Mesendoderm (in vitro differentiated cells): Measurements from ENCODE around the gene KCNB1.

Experiments
- DNase-seq: peaks from one replicate; pipeline ENCODE4 v3.0.0; 2013
- H2AK5ac ChIP-seq: 2 replicates; pipeline ENCODE4 v1.6.1; 2013; ENCODE audit warnings: low read length, inconsistent platforms
- H2BK120ac ChIP-seq: 2 replicates; pipeline ENCODE4 v1.6.1; 2013; ENCODE audit warnings: low read depth, mild to moderate bottlenecking, low read length, moderate library complexity, mixed read lengths
- H2BK15ac ChIP-seq: replicated peaks from 2 replicates; pipeline ENCODE4 v1.6.1; 2013; ENCODE audit warnings: low read depth, mild to moderate bottlenecking, moderate library complexity
- H2BK5ac ChIP-seq: 2 replicates; pipeline ENCODE4 v1.6.1; 2013; ENCODE audit warnings: low read length, inconsistent platforms
- H3K18ac ChIP-seq: 2 replicates; pipeline ENCODE4 v1.6.1; 2013; ENCODE audit warnings: mild to moderate bottlenecking, low read length, mixed read lengths
- H3K23ac ChIP-seq: one replicate; pipeline ENCODE4 v1.6.1; 2013; ENCODE audit warnings: low read length
- H3K27ac ChIP-seq: 2 replicates; pipeline ENCODE4 v1.5.1; 2013; ENCODE audit warnings: low read depth, mild to moderate bottlenecking, inconsistent platforms, low read length, moderate library complexity
- H3K27me3 ChIP-seq: 2 replicates; pipeline ENCODE4 v1.6.1; 2013; ENCODE audit warnings: low read length, control low read depth, mild to moderate bottlenecking, inconsistent platforms; ENCODE audit not compliant: insufficient read depth, poor library complexity
- H3K36me3 ChIP-seq: 2 replicates; pipeline ENCODE4 v1.6.1; 2013; ENCODE audit warnings: low read length, inconsistent platforms; ENCODE audit not compliant: control insufficient read depth, insufficient read depth
- H3K4ac ChIP-seq: one replicate; pipeline ENCODE4 v1.6.1; 2013; ENCODE audit warnings: low read depth, mild to moderate bottlenecking, low read length, moderate library complexity
- H3K4me1 ChIP-seq: 2 replicates; pipeline ENCODE4 v1.6.1; 2013; ENCODE audit warnings: low read depth, low read length, inconsistent platforms; ENCODE audit not compliant: control insufficient read depth
- H3K4me2 ChIP-seq: 2 replicates; pipeline ENCODE4 v1.6.1; 2013; ENCODE audit warnings: low read length
- H3K4me3 ChIP-seq: 2 replicates; pipeline ENCODE4 v1.5.1; 2013; ENCODE audit warnings: mild to moderate bottlenecking, low read length
- H3K56ac ChIP-seq: one replicate; pipeline ENCODE4 v1.6.1; 2013; ENCODE audit warnings: low read length
- H3K79me1 ChIP-seq: 2 replicates; pipeline ENCODE4 v1.6.1; 2013; ENCODE audit warnings: low read length, inconsistent platforms
- H3K79me2 ChIP-seq: 2 replicates; pipeline ENCODE4 v1.6.1; 2013; ENCODE audit warnings: mild to moderate bottlenecking, low read length; ENCODE audit not compliant: control insufficient read depth, insufficient read depth
- H3K9ac ChIP-seq: 2 replicates; pipeline ENCODE4 v1.6.1; 2013; ENCODE audit warnings: low read length, inconsistent platforms
- H4K5ac ChIP-seq: one replicate; pipeline ENCODE4 v1.6.1; 2013; ENCODE audit warnings: low read length
- H4K8ac ChIP-seq: one replicate; pipeline ENCODE4 v1.6.1; 2013; ENCODE audit warnings: low read depth, mild to moderate bottlenecking, control low read depth, low read length, moderate library complexity
- WGBS: extraction: QIAGEN DNeasy Blood & Tissue Kit; methylation state at CpG from one replicate; pipeline ENCODE4 v1.1.7; 2013; ENCODE audit warnings: low lambda C conversion rate, missing lambda C conversion rate; ENCODE audit not compliant: insufficient coverage; ENCODE audit errors: extremely low coverage; 5-methylcytosine and 5-hydroxymethylcytosine counted together

KCNB1 gene

DNA sequence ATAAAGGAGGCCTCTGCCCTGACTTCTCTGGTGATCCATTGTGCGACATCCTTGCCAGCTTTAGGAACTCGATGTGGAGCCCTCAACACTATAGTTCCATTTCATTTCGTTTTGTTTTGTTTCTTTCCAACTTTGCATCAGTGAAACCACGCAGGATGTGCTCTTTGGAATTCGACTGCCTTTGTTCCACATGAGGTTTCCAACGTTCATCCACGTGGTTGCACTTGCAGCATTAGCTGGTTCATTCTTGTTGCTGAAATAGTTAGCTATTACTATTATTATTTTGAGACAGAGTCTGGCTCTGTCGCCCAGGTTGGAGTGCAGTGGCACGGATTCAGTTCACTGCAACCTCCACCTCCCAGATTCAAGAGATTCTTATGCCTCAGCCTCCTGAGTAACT, 143.3 kb downstream of the KCNB1 start:
- Histone ChIP-seq H4K5ac (no peak overlapping the region), H3K4ac (no peak overlapping the region), H3K27ac (no peak overlapping the region), H2BK120ac (no peak overlapping the region), H3K9ac (no peak overlapping the region), H3K4me3 (no peak overlapping the region), H3K79me2 (no peaks in the 10 kb centered on the region), H3K27me3 (no peaks in the 10 kb centered on the region), H3K36me3 (no peaks in the 10 kb centered on the region), H3K18ac (no peak overlapping the region), H4K8ac (no peak overlapping the region), H3K79me1 (no peaks in the 10 kb centered on the region), H2AK5ac (no peak overlapping the region), H3K56ac (no peak overlapping the region), H2BK5ac (no peak overlapping the region), H2BK15ac (no peak overlapping the region), H3K23ac (no peak overlapping the region), H3K4me2 (no peak overlapping the region), H3K4me1 (no peaks in the 10 kb centered on the region)
- no CpG with 5 or more reads among the region's 9 CpGs for WGBS
- DNase-seq: no peak

DNA sequence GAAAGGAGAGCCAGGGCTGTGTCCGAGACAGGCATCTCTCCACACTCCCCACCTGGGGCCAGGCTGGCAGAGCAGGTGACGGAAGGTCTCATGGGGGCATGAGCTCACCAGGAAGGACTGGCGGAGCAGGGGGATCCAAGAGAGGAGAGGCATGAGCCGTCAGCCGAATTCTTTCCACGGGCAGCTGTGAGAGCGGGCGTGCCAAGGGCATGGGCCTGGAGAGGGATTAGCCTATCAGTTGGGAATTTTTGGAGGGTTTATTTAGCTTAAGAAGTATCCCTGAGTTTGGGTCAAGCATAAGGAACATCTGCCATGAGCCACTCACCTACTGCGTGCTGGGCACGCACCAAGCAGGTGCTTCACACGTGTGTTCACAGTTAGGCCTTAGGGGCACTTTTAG, 144.4 kb downstream of the KCNB1 start:
- no peak overlapping the region for H3K27ac ChIP-seq
- no peak overlapping the region for H3K4ac ChIP-seq
- H3K4me2 ChIP-seq: no peak overlapping the region
- WGBS: no CpG with 5 or more reads among the region's 11 CpGs
- H3K27me3 ChIP-seq: no peaks in the 10 kb centered on the region
- no peak overlapping the region for H4K8ac ChIP-seq
- no peak overlapping the region for H2AK5ac ChIP-seq
- no peak overlapping the region for H3K23ac ChIP-seq
- no peak overlapping the region for H2BK5ac ChIP-seq
- H3K79me1 ChIP-seq: no peaks in the 10 kb centered on the region
- H3K79me2 ChIP-seq: no peaks in the 10 kb centered on the region
- H3K4me1 ChIP-seq: no peaks in the 10 kb centered on the region
- H3K4me3 ChIP-seq: no peak overlapping the region
- H2BK120ac ChIP-seq: no peak overlapping the region
- H4K5ac ChIP-seq: no peak overlapping the region
- no peak overlapping the region for H2BK15ac ChIP-seq
- H3K36me3 ChIP-seq: no peaks in the 10 kb centered on the region
- DNase-seq: no peak
- H3K18ac ChIP-seq: no peak overlapping the region
- H3K9ac ChIP-seq: no peak overlapping the region
- H3K56ac ChIP-seq: no peak overlapping the region

DNA sequence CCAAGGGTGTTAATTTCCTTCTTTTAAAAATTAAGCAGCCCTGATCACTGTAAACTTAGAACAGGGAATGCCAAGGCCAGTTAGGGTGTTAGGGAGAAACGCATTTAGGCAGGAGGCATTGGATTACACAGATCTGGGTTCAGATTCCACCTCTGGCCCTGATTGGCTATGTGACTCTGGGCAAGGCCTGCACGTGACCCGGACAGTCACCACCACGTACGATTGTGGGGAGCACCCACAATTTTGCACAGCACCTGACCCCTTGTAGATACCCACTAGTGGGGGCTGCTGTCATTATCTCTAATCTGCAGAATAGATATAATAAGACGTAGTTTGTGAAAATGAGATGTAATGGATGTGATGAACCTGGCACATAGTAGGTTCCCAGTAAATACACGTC, 145.1 kb downstream of the KCNB1 start:
- no peak overlapping the region for H3K4me3 ChIP-seq
- WGBS: no CpG with 5 or more reads among the region's 7 CpGs
- H2BK5ac ChIP-seq: no peak overlapping the region
- H4K8ac ChIP-seq: no peak overlapping the region
- H3K9ac ChIP-seq: no peak overlapping the region
- H3K4me2 ChIP-seq: no peak overlapping the region
- no peak overlapping the region for H3K23ac ChIP-seq
- H2AK5ac ChIP-seq: no peak overlapping the region
- no peak overlapping the region for H3K27ac ChIP-seq
- no peak overlapping the region for H3K18ac ChIP-seq
- H2BK15ac ChIP-seq: no peak overlapping the region
- H3K56ac ChIP-seq: no peak overlapping the region
- no peaks in the 10 kb centered on the region for H3K27me3 ChIP-seq
- no peaks in the 10 kb centered on the region for H3K79me2 ChIP-seq
- H3K36me3 ChIP-seq: no peaks in the 10 kb centered on the region
- no peaks in the 10 kb centered on the region for H3K4me1 ChIP-seq
- H3K79me1 ChIP-seq: no peaks in the 10 kb centered on the region
- no peak for DNase-seq
- no peak overlapping the region for H4K5ac ChIP-seq
- H3K4ac ChIP-seq: no peak overlapping the region
- H2BK120ac ChIP-seq: no peak overlapping the region

DNA sequence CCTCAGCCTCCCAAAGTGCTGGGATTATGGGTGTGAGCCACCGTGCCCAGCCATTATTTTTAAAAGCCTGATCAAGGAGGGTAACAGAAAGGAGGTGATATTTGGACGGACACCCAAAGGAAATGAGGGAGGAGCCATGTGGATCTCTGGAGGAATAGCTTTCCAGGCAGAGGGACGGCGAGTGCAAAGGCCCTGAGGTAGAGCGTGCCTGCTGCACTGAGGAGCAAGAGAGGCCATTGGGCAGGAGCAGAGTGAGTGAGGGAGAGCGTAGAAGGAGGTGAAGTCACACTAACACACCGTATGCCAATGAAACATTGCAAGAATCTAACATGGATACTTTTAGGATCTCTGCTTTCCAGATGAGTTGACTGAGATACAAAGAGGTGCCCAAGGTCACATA, 145.7 kb downstream of the KCNB1 start:
- H4K8ac ChIP-seq: no peak overlapping the region
- H3K18ac ChIP-seq: no peak overlapping the region
- no peak overlapping the region for H2BK15ac ChIP-seq
- DNase-seq: no peak
- no peak overlapping the region for H3K4me2 ChIP-seq
- H3K4me1 ChIP-seq: no peaks in the 10 kb centered on the region
- H3K56ac ChIP-seq: no peak overlapping the region
- H3K23ac ChIP-seq: no peak overlapping the region
- no peak overlapping the region for H2AK5ac ChIP-seq
- no peak overlapping the region for H3K4ac ChIP-seq
- H3K9ac ChIP-seq: no peak overlapping the region
- no CpG with 5 or more reads among the region's 7 CpGs for WGBS
- H3K27me3 ChIP-seq: no peaks in the 10 kb centered on the region
- no peak overlapping the region for H2BK5ac ChIP-seq
- H3K36me3 ChIP-seq: no peaks in the 10 kb centered on the region
- no peak overlapping the region for H4K5ac ChIP-seq
- no peaks in the 10 kb centered on the region for H3K79me2 ChIP-seq
- H3K4me3 ChIP-seq: no peak overlapping the region
- H2BK120ac ChIP-seq: no peak overlapping the region
- H3K79me1 ChIP-seq: no peaks in the 10 kb centered on the region
- no peak overlapping the region for H3K27ac ChIP-seq

GRCh38 chr20:49335476-49335875, 147.0 kb downstream of the KCNB1 start:
- WGBS: no CpG with 5 or more reads among the region's 12 CpGs
- no peak for DNase-seq
- H3K4me3 ChIP-seq: no peak overlapping the region

GRCh38 chr20:49330701-49331615, 151.5 kb downstream of the KCNB1 start:
- H3K9ac ChIP-seq: no peak overlapping the region
- H4K8ac ChIP-seq: no peak overlapping the region
- no peak overlapping the region for H3K18ac ChIP-seq
- 100% methylated on average over 1 of the region's 3 CpGs for WGBS
- no peak for DNase-seq
- no peak overlapping the region for H4K5ac ChIP-seq
- no peak overlapping the region for H3K4ac ChIP-seq
- no peaks in the 10 kb centered on the region for H3K36me3 ChIP-seq
- no peak overlapping the region for H3K23ac ChIP-seq
- no peaks in the 10 kb centered on the region for H3K79me1 ChIP-seq
- no peak overlapping the region for H2AK5ac ChIP-seq
- no peak overlapping the region for H2BK15ac ChIP-seq
- no peak overlapping the region for H3K4me2 ChIP-seq
- no peaks in the 10 kb centered on the region for H3K4me1 ChIP-seq
- no peak overlapping the region for H2BK120ac ChIP-seq
- H3K79me2 ChIP-seq: no peaks in the 10 kb centered on the region
- H3K27me3 ChIP-seq: no peaks in the 10 kb centered on the region
- H2BK5ac ChIP-seq: no peak overlapping the region
- H3K27ac ChIP-seq: no peak overlapping the region
- H3K56ac ChIP-seq: no peak overlapping the region
- H3K4me3 ChIP-seq: no peak overlapping the region

More at GRCh38 chr20:49335476-49335875, 147.0 kb downstream of the KCNB1 start:
- Histone ChIP-seq H3K23ac (no peak overlapping the region), H3K4me1 (no peaks in the 10 kb centered on the region), H2BK5ac (no peak overlapping the region), H3K27ac (no peak overlapping the region), H2AK5ac (no peak overlapping the region), H2BK120ac (no peak overlapping the region), H4K5ac (no peak overlapping the region), H3K18ac (no peak overlapping the region), H3K79me2 (no peaks in the 10 kb centered on the region), H3K36me3 (no peaks in the 10 kb centered on the region), H3K4ac (no peak overlapping the region), H3K79me1 (no peaks in the 10 kb centered on the region), H4K8ac (no peak overlapping the region), H3K56ac (no peak overlapping the region), H2BK15ac (no peak overlapping the region), H3K4me2 (no peak overlapping the region), H3K27me3 (no peaks in the 10 kb centered on the region), H3K9ac (no peak overlapping the region)
